GM19035 (cell line): Measurements from ENCODE around the gene LRRC71.

Experiments used
- ATAC-seq: cut with Tn5 transposase; IDR thresholded peaks from one replicate; pipeline ENCODE4 v1.9.1; 2021; ENCODE audit not compliant: unreplicated experiment

The LRRC71 gene

GRCh38 chr1:156892190-156893047 lies 28.0 kb upstream of the LRRC71 start:
- peak; percentile 71 for ATAC-seq

- no peak for ATAC-seq
Observed at GRCh38 chr1:156893048-156893953, 27.1 kb upstream of the LRRC71 start, which contains the start of gene PEAR1. Gene PEAR1, plus strand, starts transcription at chr1:156893718. Its CDS starts 10,209 bp downstream, at chr1:156903927.

- no peak for ATAC-seq
Observed at GRCh38 chr1:156894001-156894400, 26.4 kb upstream of the LRRC71 start.

- no peak for ATAC-seq
Observed at GRCh38 chr1:156894711-156895454, 25.5 kb upstream of the LRRC71 start.

- no peak for ATAC-seq
Observed at GRCh38 chr1:156895455-156895812, 25.0 kb upstream of the LRRC71 start.

GRCh38 chr1:156895927-156896326 lies 24.5 kb upstream of the LRRC71 start:
- ATAC-seq = no peak

- no peak for ATAC-seq
Observed at GRCh38 chr1:156896490-156897033, 23.9 kb upstream of the LRRC71 start.

- no peak for ATAC-seq
Observed at GRCh38 chr1:156897078-156897825, 23.2 kb upstream of the LRRC71 start.

GRCh38 chr1:156898161-156898566 lies 22.3 kb upstream of the LRRC71 start:
- no peak for ATAC-seq

GRCh38 chr1:156898971-156899664 lies 21.3 kb upstream of the LRRC71 start:
- ATAC-seq = no peak

- no peak for ATAC-seq
Observed at GRCh38 chr1:156899956-156900718, 20.3 kb upstream of the LRRC71 start.

GRCh38 chr1:156900896-156901589 lies 19.4 kb upstream of the LRRC71 start:
- ATAC-seq = no peak

- ATAC-seq = no peak
Observed at GRCh38 chr1:156901590-156901900, 18.9 kb upstream of the LRRC71 start.

GRCh38 chr1:156901966-156902915 lies 18.2 kb upstream of the LRRC71 start:
- no peak for ATAC-seq

- no peak for ATAC-seq
Observed at GRCh38 chr1:156903328-156904091, 16.9 kb upstream of the LRRC71 start.

GRCh38 chr1:156904187-156904959 lies 16.1 kb upstream of the LRRC71 start:
- ATAC-seq = no peak
